ENCODE data around the gene EDARADD.
A peak's percentile ranks its signal among the peaks of the same experiment; 100 is the strongest.

EDARADD gene

DNA sequence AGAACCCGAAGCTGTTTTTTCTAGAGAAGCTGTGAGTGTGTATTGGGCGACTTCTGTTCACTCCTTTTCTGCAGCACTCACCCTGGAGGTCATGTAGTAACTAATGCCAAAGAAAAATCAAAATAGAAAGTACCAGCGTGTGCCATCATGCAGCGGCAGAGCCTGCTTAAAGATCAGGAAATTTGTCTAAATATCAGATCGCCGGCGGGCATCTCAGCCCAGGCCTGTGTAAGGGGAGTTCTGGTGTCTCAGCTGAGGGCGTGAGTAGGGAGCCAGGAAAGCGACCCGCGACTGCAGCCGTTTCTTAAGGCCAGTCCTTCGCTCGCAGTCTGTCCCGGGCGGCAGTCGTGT, 768 bp downstream of the EDARADD start:
- DNase-seq (ENCODE audit: low spot score), result no peak

DNA sequence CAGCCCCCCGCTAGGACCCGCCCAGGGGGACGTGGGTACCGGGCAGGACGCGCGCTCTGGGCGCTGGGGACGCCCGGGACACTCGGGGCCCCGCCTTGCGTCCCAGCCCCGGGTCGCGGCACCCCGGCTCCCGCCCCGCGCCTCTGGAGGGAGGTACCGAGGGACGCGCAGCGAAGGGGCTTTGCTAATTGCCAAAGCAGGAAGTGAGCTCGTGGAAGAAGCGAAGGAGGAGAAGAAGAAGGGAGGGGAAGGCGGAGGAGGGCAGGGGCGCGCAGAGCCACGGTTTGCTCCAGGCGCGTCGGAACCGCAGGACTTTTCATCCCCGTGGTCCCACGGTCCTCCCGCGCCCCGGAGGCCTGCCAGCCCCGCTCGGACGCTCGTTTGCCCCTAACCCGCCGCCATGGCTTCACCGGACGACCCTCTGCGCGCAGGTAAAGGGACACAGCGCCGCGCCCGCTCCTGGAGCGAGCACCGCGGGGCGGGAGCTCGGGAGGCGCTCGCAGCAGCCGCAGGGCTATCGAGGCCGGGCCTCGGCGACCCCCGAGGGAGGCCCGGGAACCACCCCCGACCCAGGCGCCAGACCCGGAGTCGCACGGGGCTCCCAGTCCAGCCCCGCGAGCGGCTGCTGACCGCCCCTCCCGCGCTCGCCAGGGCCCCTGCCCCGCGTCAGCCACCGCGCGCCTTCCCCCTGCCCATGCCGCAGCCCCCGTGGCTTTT, 1.3 kb downstream of the EDARADD start:
- peak; percentile 80 for DNase-seq (ENCODE audit: low spot score)

DNA sequence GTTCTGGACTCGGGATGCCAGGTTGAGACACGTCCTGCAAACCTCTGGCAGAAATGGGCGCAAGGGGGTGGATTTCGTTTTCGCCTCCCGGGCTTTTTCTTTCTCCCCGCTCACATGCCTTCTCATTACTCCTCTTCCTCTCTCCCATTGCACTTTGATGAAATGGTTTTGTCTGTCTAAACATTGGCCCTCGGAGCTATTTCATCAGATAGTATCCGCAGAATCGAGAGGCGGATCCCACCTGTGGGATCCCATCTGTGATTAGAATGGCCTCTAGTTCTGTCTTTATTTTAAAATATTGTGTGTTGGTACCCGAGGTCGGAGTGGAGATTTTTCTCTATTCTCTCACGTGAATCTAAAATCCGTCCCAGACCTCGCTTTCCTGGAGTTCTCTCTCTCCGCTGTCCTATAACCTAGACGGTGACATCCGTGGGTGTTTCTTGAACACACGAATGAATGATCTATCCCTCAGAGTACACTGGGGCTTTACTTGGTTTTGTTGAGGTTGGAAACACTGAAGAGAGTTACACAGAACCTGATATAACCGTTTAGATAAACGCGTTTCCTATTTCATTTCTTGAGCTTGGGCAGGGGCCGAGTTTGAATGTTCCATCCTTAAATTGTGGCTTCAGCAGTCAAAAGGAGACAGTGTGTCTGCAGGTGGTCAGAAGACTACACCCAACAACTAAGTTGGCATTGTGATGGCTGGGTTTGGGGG, 2.0 kb downstream of the EDARADD start:
- no peak for DNase-seq (ENCODE audit: low spot score)

DNA sequence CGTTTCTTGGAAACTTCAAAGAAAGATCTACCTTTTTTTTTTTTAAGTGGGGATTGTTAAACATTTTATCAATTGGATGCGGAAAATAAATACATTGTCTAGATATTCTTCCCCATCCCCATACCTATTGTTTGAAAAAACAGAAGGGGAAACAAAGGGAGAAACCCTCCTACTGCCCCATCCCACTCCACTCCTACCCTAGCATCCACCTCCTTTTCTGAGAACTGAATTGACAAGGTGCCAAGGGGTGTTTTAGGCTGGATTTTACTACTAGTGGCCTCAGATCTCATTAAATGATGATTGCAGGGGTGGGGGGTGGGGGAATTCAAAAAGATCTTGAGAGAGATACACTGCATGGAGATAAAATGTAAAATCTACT, 2.6 kb downstream of the EDARADD start:
- no peak for DNase-seq (ENCODE audit: low spot score)

DNA sequence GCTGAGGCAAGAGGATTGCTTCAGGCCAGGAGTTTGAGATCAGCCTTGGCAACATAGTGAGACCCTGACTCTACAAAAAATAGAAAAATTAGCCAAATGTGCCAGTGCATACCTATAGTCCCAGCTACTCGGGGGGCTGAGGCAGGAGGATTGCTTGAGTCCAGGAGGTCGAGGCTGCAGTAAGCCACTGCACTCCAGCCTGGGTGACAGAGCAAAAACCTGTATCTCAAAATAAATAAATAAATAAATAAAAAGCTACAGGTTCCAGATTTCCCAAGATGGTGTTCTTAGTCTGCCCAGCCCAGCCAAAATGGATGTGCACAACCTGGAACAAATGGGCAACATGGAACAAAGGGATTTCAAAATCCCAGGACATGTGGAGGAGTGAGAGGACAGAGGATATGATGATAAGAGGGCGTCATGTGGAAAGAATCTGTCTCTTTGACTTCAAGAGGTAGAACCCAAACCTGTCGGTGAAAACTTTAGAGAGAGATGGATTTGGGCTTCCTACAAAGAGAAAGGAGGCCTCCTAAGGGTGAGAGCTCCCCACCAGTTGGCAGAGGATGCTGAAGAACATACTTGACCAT, 3.2 kb downstream of the EDARADD start:
- DNase-seq (ENCODE audit: low spot score), result no peak

DNA sequence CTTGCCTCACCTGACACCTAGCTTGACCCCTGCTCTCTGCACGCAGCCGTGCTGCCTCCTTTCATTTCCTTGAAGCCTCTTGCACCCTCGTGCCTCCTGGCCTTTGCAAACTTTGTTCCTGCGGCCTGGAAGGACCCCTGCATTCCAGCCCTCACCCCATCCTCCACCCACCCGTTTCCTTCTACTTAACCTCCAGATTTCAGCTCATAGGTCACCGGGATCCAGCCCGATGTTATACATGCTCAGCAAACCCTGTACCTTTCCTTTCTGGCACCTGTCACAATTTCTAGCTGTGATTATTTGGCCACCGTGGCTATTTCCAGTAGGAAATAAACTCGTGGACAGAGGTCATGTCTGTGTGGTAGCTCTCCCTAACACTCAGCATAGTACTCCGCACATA, 4.5 kb downstream of the EDARADD start:
- DNase-seq (ENCODE audit: low spot score), result no peak

DNA sequence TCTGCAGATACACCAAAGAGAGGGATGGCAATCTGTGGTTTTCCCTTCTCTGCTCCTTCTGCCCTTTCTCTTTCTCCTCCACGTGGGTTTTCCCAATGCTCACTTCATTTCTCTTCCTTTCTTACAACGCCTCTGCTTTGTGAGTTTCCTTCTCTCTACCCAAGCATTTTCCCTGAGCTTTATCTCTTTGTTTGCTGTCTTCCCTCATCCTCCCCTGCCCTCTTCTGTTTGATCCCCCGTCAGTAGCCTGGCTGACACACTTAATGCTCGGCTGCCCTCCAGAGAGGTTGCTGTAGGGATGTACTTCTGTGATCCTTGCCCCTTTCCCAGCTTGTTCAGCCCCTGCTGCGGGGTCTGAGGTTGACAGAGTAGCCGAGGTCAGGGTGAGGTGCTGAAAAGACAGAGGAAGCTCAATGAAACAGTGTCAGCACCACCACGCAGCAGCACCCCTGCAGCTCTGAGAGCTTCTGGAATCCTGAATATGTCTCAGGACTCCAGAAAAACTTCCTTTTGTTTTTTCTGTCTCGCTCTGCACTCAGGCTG, 6.0 kb downstream of the EDARADD start:
- no peak for DNase-seq (ENCODE audit: low spot score)

DNA sequence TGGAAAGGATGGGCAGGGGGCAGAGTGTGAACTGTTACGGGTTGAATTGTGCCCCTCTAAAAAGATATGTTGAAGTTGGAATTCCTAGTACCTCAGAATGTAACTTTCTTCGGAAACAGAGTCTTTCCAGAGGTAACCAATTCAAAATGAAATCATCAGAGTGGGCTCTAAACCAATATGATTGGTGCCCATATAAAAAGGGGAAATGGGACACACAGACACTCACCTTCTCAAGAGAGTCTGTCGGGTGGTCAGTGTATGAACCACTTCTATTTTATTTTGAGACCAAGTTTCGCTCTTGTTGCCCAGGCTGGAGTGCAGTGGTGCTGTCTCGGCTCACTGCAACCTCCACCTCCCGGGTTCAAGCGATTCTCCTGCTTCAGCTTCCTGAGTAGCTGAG, 7.6 kb downstream of the EDARADD start:
- no peak for DNase-seq (ENCODE audit: low spot score)

DNA sequence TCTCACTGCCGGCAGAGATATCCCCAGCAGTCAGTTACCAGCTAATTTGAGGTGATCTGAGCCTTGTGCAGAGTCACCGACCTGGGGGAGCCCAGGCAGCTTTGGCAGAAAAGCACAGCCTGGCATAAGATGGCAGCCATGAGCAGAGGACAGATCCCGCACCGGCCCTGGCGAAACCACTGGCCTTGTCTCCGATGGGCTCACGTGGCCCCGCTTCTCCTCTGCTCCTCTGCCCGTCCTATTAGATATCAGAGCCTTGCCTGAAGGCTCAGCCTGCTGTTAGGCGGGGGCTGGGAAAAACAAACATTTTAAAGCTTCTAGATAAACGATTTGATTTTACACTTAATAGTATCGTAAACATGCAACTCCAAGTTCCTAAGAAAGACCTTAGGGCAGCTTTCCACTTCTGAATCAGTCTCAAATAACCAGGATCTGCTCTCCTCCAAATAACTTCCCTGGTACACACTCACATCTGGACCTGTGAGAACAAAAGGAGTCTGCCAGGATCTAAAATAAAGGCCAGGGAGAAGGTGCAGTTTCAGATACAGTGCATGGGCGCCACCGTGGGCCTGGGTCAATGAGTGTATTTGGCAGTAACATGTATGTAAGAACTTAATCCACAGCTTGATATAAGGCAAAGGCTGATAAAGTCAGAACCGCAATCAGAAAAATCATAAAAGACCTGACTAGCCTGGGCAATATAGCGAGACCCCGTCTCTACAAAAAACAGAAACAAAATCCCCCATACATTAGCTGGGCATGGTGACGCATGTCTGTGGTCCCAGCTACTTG, 10.0 kb downstream of the EDARADD start:
- no peak for DNase-seq (ENCODE audit: low spot score)

DNA sequence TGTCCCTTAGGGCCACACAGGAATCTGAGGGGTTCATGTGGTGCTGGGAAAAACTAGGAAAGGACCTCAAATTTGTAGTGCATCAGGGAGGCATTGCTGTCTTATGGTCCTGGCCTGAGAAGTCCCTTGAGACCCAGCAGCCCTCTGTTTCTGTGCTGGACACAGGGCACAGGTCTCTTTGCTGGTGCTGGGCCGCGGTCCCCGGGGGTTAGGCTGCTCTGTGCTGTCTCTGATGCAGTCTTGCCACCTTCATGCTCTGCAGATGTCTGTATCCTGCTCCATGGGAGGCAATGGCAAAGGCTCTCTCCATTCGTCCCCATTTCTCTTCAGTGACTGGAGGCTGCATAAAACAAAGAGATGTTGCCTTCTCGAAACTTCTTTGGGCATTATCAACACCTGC, 13.0 kb downstream of the EDARADD start:
- no peak for DNase-seq (ENCODE audit: low spot score)

DNA sequence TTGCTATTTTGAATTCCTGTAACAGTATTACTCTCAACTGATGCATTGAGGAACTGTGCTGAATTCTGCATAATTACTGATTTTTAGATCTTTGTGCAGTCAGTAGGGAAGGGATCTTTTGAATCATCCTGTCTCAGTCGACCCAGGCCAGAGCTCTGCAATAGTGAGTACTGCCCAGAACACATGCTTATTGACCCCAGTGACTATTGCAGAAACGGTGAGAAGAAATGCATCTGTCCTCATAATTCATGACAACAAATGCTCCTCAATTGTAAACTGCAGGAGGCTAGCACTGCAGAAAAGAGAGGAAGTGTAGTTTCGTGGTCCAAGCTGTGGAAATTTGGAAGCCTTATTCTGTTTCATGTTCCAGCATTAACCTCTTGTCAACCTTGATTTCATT, 19.6 kb downstream of the EDARADD start:
- DNase-seq (ENCODE audit: low spot score), result no peak

DNA sequence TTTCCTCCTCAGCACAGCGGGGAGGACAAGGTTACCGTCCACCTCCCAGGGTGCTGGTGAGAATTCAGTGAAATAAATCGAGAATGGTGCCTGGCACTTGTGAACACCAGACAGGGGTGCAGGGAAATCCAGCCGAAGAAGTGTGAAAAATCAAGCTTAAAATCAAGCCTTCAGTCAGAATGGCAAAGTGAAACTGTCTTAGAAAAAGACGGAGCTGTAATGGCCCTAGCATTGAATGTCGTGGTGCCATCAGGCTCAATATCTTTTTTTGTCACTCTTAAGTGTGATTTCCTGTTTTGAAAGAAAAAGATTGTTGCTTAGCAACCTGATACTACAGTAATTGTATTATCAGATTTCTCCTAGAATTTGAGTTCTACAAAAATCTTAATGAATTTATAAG, 22.1 kb downstream of the EDARADD start:
- no peak for DNase-seq (ENCODE audit: low spot score)

DNA sequence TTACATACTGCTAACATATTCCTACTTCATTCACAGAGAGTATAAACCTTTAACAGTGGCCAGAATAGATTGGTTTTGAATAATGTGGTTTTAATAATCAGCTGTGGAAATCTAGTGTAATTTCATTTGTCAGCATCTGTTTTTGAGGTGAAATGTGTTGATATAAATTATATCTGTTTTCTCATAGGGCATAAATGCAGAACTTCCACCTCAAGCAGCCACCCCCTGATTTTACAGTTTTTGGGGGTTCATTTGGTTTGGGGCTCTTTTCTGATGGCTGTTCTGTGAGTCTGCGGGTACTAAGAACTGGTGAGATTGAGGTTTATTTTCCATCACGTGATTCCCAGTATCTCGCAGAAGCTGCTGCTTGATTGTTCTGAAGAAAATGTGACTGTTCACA, 23.2 kb downstream of the EDARADD start:
- no peak for DNase-seq (ENCODE audit: low spot score)

DNA sequence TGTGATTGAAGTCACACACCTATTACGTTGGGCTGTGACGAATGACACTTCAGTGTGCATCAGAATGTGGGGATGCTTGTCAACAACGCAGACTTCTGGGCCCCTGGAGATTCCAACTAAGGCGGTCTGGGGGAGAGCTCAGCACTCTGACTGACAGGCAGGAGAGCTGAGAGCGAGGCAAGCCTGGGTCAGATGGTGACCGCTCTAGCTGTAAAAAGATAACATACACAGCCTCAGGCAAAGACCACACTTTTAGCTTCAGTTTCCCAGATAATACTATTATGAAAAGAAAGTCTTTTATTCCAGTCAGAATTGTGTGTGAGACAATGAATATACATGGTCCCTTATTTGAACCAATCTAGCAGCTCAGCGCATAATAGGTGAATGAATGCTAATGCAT, 25.4 kb downstream of the EDARADD start:
- DNase-seq (ENCODE audit: low spot score), result no peak

DNA sequence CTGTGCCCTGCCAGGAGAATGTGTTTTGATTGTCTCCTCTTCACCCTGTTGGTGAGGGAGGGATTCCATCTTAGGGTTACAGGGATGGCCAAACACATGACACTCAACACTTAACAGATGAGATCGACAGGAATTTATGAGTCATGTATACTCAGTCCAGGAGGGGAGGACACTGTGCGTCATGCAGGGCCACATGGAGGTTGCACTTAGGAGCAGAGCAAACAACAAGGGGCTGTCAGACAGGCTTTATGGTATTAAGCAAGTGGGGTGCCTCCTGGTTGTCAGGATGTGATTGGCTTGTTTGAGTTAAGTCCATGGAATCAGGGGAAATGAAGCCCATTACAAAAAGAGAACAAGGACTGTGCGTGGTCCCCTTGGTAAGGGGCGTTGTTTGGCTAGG, 26.9 kb downstream of the EDARADD start:
- no peak for DNase-seq (ENCODE audit: low spot score)

DNA sequence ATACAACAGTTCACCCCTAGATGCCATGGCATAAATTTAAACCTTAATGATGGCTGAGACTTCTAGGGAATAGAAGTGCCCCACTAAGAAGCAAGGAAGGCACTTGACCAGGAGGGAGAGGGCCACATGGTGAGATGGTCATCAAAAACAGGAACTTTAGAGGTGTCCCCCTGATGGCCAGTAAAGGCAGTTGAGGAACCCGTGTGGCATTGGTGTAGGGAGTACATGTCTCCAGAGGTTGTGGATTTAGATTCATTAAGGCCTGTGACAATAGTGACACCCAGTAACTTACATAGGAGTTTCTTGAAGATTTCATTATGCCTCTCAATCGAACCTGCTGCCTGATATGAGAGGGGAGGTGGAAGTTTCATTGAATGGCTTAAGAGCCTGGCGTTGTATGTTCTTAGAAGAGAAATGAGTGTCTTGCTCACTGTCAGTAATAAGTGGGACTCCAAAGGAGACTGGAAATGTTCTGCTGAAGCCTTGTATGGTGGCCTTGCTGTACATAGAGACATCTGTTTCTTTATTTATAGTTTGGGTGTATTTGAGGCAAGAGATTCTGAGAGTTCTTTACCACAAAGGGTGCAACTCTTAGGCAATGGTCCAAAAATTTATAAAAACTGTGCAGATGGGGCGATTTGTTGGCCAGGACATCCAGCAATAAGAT, 27.9 kb downstream of the EDARADD start:
- DNase-seq (ENCODE audit: low spot score), result no peak

DNA sequence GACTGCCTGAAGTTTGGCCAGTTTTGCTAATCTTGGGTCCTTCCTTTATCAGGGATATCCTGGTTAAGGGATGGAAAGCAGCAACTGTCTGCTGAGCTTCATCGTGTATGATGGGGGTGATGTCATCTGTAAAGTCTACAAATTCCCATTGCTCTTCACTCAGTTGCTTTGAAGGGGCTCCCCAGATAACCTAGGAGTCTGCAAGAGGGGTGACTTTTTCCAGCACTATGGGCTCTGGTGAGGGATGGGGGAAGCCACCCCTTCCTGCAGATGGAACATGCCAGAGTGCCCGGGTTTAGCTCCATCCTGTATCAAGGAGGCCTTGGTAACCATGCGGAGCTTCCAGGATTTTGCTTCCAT, 28.4 kb downstream of the EDARADD start:
- no peak for DNase-seq (ENCODE audit: low spot score)

DNA sequence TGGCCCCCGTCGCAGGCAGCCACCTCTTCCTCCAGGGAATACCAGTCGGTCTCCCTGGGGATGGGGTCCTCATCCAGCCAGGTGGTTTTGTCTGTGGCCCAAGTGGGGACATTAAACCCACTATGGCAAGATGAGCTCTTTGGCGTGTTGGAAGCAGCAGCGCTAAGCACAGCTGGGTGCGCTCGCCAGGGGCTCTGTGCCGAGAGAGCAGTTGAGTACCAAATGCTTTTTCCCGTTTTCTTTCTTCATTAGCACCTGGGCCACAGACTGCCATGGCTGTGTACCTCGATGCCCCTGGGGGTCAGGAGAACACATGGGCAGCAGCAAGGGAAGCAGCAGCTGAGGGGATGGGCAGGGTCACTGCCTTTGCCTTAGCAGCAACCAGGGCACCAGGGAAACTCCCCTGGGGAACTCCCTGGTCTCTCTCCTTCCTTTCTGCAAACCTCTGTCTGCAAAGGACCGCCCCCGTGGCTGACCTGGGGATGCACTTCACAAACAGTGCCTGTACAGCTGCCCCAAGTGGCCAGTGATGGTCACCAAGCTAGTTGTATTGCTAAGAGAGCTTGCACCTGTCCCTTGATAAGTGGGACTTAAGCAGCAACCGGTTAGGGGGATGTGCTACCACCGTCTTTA, 31.1 kb downstream of the EDARADD start:
- DNase-seq (ENCODE audit: low spot score), result no peak

DNA sequence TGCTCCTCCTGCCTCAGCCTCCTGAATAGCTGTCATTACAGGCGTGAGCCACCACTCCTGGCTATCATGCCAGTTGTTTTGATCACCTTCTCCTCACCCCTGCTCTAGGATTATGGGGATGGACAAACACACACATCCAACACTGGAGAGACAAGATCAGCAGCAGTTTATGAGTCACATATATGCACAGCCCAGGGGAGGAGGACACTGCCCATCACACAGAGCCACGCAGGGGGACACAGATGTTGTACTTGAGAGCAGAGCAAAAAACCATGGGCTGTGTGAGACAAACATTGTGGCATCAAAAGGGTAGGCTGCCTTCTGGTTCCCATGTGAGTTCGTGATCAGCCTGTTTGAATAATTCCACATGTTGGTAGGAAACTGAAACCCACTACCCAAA, 32.1 kb downstream of the EDARADD start:
- DNase-seq (ENCODE audit: low spot score), result no peak

DNA sequence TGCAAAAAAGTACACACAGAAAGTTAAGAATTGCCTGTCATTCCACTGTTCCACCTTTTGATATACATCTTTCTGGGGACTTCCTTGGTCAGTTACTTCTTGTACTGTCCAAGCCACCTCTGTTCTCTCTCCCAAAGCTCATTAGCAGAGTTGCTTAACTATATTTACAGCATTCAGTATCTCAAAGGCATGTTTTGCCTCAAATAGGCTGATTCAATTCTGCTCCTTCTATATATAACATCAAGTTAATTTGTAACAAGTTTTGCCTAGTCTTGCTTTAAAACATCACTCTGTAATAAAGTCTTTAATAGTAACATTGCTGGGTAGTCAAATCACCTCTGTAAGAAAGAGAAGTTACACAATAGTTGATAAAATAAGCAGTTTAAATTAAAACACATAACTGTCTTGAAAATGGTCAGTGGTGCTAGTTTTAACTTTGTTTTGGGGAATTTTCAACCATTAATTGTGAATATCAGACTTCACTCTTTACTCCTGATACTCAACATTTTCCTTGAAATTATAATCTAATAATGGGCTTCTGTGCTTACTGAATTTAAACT, 35.7 kb downstream of the EDARADD start:
- no peak for DNase-seq (ENCODE audit: low spot score)

DNA sequence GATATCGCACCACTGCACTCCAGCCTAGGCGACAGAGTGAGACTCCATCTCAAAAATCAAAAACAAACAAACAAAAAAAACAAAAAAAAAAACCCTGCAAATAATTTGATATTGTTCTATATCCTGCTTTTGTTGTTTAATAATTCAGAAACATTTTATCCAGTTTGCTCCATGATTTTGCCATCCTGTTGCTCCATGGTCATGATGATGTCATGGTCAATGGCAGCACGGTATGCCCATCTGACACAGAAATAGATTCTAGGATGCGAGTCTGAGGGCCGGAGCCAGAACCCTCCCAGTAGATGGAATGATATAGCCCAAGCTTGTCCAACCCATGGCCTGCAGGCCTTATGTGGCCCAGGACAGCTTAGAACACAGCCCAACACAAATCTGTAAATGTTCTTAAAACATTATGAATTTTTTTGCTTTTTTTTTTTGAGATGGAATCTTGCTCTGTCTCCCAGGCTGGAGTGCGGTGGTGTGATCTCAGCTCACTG, 39.8 kb downstream of the EDARADD start:
- DNase-seq (ENCODE audit: low spot score), result no peak
